Measurements from ENCODE around the gene OR6M1.

GRCh38 chr11:123773026-123773425, 33.1 kb downstream of the OR6M1 start:
- TF ChIP-seq POLR2A (IDR thresholded peaks at IDR 0.05) = no peak
- TF ChIP-seq, protein P1, sequence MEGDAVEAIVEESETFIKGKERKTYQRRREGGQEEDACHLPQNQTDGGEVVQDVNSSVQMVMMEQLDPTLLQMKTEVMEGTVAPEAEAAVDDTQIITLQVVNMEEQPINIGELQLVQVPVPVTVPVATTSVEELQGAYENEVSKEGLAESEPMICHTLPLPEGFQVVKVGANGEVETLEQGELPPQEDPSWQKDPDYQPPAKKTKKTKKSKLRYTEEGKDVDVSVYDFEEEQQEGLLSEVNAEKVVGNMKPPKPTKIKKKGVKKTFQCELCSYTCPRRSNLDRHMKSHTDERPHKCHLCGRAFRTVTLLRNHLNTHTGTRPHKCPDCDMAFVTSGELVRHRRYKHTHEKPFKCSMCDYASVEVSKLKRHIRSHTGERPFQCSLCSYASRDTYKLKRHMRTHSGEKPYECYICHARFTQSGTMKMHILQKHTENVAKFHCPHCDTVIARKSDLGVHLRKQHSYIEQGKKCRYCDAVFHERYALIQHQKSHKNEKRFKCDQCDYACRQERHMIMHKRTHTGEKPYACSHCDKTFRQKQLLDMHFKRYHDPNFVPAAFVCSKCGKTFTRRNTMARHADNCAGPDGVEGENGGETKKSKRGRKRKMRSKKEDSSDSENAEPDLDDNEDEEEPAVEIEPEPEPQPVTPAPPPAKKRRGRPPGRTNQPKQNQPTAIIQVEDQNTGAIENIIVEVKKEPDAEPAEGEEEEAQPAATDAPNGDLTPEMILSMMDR (IDR thresholded peaks at IDR 0.05) = no peak
